T-helper 9 cell (primary cell): ENCODE results near the gene UBR3.
"Not testable (repeated sequence)": the region's sequence is repeated elsewhere in the genome, so short reads cannot be mapped to it uniquely, and the experiment has no call there.

Experiments used
- DNase-seq: peaks from one replicate; pipeline ENCODE4 v3.0.0-alpha.2; 2020

UBR3 gene

DNA sequence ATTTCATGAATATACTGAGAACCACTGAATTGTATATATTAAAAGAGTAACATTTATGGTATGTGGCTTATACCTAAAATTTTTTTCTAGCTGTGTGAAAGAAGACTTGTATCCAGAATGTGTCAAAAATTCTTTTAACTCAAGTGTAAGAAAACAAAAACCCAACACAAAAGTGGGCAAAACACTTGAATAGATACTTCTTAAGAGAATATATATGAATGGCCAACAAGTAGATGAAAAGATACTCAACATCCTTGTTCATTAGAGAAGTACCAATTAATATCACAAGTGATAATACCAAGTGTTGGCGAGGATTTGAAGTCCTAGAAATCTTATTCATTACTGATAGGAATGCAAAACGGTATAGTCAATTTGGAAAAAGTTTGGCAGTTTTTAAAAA is 243.5 kb downstream of the UBR3 start:
- no peak for DNase-seq

DNA sequence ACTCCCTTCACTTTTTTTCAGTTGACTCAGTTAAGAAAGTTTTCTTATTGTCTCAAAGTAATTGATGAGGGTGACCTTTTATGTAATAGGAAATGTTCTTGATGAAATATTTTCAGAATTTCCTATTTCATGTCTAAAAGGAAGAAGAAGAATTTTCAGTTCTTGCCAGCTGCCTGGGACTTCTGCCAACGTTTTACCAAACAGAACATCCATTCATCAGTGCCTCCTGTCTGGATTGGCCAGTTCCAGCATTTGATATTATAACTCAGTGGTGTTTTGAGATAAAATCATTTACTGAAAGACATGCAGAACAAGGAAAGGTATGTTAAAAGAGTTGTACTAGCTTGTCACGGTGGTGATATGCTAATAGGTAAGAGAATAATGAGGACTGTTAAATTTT is 246.0 kb downstream of the UBR3 start:
- DNase-seq, result no peak

DNA sequence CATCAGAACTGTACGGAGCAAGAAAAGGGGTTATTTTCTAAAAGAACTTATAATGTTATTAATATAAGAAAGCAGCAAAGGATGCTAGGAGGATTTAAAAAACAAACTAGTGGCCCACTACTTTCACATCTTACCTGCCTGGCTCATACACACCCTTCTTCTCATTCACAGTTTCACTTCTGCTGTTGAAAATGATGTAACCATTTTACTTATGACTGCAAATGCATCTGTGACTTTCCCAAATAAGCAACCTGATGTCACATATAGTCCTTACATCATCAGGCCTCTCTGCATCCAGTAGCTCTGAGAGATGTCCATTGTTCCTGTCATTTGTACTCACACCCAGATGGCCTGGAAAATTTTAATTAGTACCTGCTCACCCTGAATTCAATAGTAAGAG is 248.9 kb downstream of the UBR3 start:
- DNase-seq, result no peak

DNA sequence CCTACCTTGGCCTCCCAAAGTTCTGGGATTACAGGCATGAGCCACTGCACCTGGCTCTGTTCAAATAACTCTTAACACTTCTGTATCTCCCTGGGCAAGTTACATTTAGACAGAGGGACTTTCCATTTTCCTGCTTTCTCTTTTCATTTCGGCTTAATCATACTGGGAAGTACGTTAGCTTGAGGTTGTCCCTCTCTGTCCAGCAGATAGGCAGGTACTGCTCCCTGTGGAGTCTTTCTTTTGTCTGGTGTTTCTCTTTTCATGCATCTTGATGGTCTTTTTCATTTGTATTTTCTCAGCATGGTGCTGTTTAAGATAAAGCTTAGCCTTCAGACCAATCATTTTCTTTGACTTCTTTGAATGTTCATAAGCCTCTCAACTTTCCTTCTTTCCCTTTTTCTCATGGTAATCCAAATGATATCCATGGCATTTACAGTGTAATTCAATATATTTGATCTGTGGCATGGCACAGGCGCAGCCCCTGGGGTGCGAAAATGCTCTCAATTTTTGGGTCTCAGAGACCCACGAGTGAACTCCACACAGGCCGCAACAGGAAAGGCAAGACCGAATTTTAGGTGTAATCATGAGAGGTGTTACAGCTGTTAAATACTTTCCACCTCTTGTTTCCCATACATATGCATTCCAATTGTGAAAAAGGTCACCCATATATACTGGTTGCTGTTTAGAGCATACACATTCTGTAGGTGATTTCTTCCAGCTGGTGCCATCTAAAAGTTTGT is 250.7 kb downstream of the UBR3 start:
- no peak for DNase-seq

DNA sequence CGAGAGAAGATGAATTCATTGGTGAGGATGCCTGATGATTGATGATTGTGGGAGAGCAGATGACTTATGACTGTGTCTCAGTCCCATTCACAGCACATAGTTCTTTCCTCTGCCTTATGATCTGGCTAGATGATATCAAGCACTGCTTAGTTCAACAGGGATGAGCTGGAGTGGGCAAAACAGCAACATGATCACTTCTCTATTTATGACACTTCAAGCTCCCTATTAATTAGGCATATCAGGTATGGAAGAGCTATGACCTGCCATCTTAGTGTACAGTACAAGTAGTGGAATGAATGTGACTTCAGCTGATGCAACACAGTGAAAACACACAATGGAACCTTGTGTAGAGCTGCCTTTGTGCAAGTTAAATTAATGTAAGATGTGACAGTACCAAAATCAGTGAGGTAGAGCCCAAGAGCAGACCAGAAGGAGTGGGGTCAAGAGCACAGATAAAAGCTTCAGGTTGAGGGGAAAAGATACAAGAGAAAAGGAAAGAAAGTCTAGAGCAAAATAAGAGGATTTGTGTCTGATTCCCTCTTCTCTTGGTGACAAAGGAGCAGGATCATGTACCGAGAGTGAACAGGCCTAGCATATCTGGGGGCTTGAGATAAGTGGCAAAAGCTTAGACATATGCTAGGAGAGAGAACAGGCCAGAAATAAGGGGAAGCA is 257.7 kb downstream of the UBR3 start:
- DNase-seq, result no peak

DNA sequence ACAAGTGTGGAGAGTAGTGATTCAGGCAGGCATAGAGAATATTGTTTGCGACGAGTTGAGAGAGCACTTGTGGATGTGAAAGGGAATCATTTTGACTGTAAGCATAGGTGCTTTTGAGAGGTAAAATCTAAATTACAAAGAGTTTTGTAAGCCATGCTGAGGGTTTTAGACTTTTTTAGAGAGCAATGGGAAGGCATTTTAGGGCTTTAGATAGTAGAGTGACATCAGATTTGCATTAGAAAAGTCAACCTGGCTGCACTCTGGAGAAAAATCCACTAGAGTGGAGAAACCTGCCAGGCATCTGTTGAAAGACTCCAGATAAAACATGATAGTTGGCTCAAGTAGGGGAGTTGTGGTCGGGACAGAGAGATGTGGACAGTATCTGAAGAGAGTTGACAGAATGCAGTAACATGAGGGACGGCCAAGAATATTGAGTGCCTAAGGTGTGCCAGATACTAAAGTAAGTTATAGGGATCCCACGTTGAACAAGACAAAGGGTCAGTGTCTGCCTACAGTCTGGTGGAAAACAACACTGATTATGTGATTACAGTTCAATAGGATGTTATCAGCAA is 258.9 kb downstream of the UBR3 start:
- DNase-seq, result no peak

DNA sequence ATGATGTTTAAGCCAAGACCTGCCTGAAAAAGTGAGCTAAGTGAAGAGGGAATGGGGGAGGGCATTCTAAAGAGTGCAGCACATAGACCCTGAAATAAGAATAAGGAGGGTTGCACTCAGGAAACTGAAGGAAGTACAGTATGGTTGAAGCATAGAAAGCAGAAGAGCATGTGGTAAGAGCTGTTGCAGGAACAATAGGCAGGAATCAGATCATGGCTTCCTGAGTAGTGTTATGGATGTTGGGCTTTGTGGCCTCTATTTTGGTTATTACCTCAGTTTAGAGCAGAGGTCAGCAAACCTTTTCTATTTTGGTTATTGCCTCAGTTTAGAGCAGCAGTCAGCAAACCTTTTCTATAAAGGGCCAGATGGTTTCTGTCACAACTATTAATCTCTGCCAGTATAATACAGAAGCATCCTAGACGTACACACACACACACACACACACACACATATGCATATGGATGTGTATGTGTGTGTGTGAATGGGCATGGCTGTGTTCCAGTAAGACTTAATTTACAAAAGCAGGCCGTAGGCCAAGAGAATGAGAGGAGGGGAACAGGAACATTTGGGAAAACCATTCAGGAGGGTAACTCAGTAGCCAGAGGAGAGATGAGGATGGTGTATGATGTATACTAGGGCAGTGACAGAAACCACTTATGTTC is 259.6 kb downstream of the UBR3 start:
- no peak for DNase-seq

DNA sequence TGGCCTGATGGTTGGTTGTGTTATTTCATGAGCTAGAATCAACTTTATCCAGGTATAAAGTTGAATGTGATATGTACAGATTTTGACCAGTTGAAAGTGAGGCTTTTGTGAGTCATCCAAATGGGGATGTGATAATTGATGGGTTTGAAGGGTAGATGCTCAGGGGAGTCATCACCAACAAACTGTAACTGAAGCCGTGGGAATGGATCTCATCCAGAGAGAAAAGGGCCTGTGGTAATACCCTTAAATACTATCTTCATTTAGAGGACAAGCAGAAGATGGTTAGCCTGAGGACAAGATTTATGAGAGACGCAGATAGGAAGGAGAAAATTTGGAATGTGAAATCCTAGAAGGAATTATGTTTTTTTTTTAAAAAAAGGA is 260.1 kb downstream of the UBR3 start:
- no peak for DNase-seq

DNA sequence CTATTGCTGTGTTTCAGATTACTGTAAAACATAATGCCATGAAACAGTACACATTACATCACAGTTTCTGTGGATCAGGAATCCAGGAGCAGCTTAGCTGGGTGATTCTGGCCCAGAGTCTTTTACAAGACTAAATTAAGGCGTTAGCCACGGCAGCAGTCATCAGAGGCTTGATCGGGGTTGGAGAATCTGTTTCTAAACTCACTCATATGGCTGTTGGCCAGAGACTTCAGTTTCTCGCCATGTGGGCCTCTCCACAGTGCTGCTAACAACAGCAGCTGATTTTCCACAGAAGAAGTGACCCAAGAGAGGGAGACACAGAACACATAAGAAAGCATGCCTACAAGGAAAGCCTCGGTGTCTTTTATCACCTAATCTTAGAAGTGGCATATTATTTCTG is 261.5 kb downstream of the UBR3 start:
- no peak for DNase-seq

DNA sequence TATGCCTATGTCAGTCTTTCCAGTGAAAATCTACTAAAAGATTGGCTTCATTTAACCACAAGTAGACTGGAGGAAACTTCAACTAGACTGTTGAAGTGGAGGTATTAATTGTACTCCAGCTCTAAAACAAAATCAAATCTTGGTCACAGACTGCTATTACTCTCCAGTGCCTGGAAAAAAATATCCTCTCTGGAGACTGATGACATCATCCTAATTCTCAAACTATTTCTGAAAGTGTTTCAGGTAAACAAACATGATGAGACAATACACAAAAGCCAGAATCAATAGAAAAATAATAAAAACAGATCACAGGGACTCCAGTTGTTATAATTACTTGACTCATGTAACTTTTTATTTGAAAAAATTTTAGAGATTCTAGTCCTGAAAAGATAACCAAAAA is 263.0 kb downstream of the UBR3 start:
- no peak for DNase-seq

DNA sequence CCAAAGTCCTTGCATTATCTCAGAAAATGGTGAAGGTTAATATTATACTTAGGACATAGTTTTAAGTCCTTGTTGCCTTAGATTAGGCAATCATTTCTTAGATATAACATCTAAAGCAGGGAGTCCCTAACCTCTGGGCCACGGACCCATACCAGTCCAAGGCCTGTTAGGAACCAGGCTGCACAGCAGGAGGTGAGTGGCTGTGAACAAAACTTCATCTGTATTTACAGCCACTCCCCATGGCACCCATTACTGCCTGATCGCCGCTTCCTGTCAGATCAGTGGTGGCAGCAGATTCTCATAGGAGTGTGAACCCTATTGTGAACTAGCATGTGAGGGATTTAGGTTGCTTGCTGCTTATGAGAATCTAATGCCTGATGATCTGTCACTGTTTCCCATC is 264.2 kb downstream of the UBR3 start:
- no peak for DNase-seq

DNA sequence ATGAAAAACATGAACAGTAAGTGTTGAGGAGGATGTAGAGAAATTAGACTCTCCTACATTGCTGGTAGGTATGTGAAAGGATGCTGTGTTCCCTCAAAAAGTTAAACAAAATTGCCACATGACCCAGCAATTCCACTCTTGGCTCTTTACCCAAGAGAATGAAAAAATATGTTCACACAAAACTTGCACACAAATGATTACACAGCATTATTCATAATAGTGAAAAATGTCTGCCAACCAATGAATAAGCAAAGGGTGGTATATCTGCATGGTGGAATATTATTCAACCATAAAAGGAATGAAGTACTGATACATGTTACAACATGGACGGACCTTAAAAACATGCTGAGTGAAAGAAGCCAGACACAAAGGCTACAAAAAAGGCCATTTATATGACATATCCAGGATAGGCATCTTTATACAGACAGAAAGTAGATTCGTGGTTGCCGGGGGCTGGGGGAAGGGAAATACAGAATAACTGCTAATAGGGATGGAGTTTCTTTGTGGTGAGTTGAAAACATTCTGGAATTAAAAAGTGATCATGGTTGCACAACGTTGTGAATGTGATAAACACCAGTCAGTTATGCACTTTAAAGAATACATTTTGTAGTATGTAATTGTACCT is 265.3 kb downstream of the UBR3 start:
- DNase-seq, result no peak

DNA sequence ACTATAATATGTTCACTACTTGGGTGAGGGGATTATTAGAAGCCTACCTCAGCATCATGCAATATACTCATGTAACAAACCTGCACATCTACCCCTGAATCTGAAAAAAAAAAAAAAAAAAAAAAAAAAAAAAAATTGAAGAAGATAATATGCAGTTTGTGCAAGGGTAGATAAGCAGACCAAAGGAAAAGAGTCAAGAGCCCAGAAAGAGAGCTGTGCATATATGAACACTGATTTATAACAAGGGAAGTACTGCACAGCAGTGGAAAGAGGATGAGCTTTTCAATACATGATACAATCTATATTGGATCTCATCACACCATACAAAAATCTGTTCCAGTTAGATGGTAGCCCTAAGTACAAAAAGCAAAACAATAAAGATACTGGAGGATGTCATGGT is 268.1 kb downstream of the UBR3 start:
- no peak for DNase-seq

DNA sequence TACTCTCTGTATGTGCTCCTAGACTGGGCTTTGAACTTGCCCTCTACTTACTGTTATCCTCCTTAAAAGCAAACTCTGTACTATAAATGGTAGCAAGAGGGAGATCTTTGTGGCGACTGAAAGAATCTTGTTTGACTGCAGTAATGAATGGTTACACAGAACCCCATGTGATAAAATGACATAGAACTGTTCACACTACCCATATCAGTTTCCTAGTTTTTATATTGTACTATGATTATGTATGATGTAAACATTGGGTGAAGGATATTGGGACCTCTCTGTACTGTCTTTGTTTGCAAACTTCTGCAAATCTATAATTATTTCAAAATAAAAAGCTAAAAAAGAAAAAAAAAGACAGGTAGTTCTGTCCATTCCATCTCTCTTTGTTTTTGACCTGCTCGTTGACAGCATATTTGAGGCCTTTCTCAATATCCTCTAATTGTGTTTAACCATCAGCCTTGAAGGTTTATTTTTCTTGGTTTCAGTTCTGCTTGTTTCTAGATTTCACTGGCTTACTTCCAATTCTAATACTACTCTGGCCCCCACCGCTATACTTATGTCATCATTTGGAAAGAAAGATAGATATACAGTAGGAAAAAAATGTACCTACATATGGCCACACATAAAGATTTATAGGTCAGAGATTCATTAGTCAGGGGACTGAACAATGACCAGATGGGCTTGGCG is 271.5 kb downstream of the UBR3 start:
- no peak for DNase-seq

DNA sequence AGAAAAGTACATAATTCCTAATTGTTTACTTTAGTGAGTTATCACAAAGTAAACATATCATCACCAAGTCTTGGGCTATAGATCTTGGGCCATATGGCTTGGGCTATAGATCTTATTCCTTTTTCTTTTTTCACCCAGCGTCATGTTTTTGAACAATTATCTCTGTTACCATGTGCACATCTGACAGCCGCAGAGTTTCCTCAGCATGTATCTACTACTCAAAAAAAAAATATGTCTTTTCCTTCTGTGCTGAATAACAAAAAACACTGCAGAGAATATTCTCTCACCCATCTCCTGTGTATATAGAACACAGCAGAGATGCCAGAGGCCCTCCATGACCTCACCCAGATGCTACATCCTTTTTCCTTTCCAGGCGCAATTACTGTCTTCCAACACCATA is 274.5 kb downstream of the UBR3 start:
- no peak for DNase-seq

DNA sequence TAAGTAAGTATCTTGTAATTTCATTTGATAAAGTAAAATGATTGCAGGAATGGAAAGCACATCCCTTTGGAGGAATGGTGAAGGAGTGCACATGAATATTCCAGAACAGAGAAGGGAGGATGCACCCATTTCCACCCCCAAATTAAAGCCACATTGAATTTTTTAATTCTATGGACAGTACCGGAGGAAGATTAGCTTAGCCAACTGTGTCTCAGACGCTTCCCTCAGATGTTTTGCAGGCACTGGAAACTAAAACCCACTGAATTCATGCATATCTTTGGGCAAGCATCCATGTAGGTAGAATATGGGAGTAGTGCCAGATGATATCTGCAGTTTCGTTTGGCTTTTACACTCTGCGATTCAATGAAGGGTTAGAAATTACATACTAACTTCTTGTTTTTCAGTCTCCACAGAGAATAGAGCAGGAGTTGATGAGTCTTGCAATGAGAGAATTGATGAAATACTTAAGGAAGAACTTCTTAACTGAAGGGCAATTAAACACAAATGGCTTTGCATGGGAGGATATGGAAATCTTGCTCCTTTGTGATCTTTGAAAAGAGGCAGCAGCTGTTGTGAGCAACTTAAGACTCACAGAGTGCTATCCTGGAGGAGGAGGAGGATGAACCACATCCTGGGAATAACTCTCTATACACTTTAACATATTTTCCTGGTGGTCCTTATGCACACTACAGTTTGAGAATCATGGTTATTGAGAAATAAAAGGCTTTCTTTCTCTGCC is 279.0 kb downstream of the UBR3 start:
- no peak for DNase-seq

DNA sequence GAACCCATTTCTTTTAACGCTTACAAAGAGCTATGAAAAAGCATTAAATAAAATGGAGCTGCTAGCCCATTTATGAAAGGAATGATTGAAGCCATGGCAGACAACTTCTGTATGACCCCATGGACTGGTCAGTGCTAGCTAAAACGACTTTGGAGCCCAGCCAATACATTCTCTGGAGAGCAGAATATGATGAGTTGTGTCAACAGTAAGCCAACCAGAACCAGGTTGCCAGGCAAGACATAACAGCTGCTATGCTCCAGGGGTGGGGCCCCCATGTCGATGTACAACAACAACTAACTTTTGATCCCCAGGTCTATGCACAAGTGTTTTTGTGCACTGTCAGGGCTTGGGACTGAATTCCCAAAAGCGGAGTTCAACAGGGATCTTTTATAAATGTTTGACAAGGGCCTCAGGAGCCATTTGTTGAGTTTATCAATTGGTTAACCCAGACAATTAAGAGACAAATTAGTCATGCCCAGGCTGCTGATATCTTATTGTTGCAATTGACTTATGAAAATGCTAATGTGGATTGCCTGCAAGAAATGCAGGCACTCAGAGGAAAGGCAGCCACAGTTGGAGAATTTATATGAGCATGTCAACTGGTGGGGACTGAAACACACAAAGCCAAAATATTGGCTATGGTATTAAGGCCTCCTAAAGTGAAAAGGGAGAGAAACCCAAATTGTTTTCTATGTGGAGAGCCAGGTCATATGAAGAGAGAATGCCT is 286.1 kb downstream of the UBR3 start:
- DNase-seq, result no peak

DNA sequence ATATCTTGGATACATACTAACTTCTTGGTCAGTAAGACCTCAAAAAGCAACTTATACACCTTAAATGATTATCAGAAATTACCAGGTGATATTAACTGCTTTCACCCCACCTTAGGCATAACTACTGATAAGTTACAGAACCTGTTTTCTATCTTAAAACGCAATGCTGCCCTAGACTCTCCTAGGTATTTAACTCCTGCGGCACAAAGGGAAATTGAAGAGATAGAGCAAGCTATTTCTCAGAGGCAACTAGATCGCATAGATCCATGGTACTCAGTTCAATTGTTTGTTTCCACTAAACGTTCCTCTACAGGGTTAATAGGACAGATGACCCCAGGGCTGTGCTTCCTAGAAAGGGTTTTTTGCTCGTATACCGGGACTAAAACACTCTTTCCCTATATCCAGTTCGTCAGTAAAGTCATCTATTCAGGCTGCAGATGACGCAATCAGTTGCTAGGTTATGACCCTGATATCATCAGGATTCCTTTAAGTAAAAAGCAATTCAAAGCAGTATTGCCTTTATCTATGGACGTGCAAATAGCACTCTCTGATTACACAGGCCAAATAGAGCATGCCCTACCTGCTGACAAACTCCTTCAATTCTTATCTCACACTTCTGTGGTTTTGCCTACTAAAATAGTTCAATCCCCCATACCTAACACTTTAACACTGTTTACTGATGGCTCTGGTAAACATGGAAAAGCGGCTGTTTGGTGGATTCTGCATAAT is 288.4 kb downstream of the UBR3 start:
- no peak for DNase-seq

DNA sequence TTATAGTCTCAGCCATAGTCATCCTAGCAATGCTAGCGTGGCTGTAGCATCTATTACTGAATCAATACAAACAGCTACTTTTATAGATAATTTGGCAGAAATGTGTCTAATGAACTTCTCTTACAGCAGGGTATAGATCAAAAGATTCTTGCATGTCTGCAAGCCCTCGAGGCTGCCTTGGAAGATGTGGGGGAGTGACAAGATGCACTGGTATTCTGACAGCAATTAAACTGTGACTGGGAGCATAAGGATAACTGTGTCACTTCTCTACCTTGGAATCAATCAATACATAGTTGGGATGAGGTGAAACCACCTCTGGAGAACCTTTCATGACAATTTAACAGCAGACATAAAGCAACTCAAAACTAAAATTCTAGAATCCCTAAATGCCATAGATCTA is 291.4 kb downstream of the UBR3 start:
- DNase-seq, result no peak

DNA sequence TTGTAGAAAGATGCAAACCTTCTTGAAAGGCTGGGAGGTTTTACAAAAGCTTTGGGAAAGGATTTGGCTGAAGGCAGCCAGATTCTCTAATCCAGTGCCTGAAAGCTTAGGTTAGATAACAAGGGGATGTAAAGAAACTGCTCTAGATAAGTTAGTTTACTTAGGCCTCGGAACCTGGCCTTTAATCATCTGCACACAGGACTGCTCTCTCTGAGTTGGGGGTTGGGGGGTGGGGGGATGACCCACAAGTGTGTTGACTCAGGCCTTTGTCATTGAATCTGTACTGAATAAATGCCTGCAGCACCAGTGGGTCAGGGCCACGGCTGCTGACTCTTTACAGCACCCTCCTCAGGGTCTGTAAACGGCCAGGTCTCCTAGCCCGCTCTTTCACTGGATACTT is 292.1 kb downstream of the UBR3 start:
- DNase-seq, result not testable (repeated sequence)

DNA sequence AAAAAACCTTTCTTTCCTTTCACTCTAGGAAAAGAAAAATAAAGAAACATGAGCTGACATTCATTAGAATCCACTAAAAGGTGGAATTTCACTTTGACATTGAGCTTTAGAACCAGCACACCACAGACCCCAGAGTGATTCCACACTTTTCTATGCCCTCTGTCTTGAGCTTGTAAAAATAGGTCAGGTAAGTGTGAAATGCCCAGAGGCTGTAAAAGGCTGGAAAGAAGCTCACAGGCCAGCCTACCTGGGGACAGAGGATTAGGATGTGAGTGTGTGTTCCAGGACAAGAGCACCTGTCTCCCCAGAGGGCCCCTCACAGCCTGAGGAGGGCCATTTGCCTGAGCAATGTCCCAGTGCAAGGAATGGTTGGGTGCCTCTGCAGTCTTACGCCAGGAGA is 294.4 kb downstream of the UBR3 start:
- DNase-seq, result no peak
